ENCODE measurements around the gene NEK10.

GRCh38 chr3:27279123-27279522, 90.1 kb downstream of the NEK10 start:
- no peak for TF ChIP-seq CHD4 (IDR thresholded peaks at IDR 0.05; ENCODE audit: borderline replicate concordance)
- TF ChIP-seq, protein P1, sequence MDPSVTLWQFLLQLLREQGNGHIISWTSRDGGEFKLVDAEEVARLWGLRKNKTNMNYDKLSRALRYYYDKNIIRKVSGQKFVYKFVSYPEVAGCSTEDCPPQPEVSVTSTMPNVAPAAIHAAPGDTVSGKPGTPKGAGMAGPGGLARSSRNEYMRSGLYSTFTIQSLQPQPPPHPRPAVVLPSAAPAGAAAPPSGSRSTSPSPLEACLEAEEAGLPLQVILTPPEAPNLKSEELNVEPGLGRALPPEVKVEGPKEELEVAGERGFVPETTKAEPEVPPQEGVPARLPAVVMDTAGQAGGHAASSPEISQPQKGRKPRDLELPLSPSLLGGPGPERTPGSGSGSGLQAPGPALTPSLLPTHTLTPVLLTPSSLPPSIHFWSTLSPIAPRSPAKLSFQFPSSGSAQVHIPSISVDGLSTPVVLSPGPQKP (IDR thresholded peaks at IDR 0.05; ENCODE audit: low read depth, low read length) = no peak
- TF ChIP-seq MAZ (IDR thresholded peaks at IDR 0.05; ENCODE audit: borderline replicate concordance, low read depth, low read length) = no peak
- peak; percentile 49 for TF ChIP-seq SMC3 (IDR thresholded peaks at IDR 0.05)
- no peak for TF ChIP-seq HOXB13 (CRISPR knock-in tag; IDR thresholded peaks at IDR 0.05; ENCODE audit: low read depth)
- TF ChIP-seq, protein P2, sequence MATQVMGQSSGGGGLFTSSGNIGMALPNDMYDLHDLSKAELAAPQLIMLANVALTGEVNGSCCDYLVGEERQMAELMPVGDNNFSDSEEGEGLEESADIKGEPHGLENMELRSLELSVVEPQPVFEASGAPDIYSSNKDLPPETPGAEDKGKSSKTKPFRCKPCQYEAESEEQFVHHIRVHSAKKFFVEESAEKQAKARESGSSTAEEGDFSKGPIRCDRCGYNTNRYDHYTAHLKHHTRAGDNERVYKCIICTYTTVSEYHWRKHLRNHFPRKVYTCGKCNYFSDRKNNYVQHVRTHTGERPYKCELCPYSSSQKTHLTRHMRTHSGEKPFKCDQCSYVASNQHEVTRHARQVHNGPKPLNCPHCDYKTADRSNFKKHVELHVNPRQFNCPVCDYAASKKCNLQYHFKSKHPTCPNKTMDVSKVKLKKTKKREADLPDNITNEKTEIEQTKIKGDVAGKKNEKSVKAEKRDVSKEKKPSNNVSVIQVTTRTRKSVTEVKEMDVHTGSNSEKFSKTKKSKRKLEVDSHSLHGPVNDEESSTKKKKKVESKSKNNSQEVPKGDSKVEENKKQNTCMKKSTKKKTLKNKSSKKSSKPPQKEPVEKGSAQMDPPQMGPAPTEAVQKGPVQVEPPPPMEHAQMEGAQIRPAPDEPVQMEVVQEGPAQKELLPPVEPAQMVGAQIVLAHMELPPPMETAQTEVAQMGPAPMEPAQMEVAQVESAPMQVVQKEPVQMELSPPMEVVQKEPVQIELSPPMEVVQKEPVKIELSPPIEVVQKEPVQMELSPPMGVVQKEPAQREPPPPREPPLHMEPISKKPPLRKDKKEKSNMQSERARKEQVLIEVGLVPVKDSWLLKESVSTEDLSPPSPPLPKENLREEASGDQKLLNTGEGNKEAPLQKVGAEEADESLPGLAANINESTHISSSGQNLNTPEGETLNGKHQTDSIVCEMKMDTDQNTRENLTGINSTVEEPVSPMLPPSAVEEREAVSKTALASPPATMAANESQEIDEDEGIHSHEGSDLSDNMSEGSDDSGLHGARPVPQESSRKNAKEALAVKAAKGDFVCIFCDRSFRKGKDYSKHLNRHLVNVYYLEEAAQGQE (IDR thresholded peaks at IDR 0.05) = no peak
- no peak for TF ChIP-seq POLR2A (IDR thresholded peaks at IDR 0.05; ENCODE audit: low read length)

All from A549 (cell line).